Inferior parietal cortex (tissue), 1 donor: ENCODE data around the gene FUT8.

Experiments
- DNase-seq: peaks from one replicate; pipeline ENCODE4 v3.0.0-alpha.2; 2016; ENCODE audit errors: extremely low spot score

The FUT8 gene

GRCh38 chr14:65412032-65412846 is at the start of gene FUT8:
Gene FUT8, plus strand, starts transcription at chr14:65412730. Its CDS starts 148,834 bp downstream, at chr14:65561564.
- DNase-seq: peak; percentile 90

- DNase-seq: no peak
These were observed 45.5 kb upstream of the FUT8 start for GRCh38 chr14:65366802-65367565.

GRCh38 chr14:65369560-65369959 is 43.0 kb upstream of the FUT8 start:
- DNase-seq: no peak

- no peak for DNase-seq
These were observed 41.7 kb upstream of the FUT8 start for GRCh38 chr14:65370801-65371248.

GRCh38 chr14:65371784-65372183 is 40.7 kb upstream of the FUT8 start:
- no peak for DNase-seq

- no peak for DNase-seq
These were observed 39.4 kb upstream of the FUT8 start for GRCh38 chr14:65373016-65373670.

- peak; percentile 55 for DNase-seq
These were observed 38.9 kb upstream of the FUT8 start for GRCh38 chr14:65373671-65374039.

- DNase-seq: no peak
These were observed 35.0 kb upstream of the FUT8 start for GRCh38 chr14:65377576-65377975.

- peak; percentile 44 for DNase-seq
These were observed 29.9 kb upstream of the FUT8 start for GRCh38 chr14:65382586-65382985.

- no peak for DNase-seq
These were observed 25.4 kb upstream of the FUT8 start for GRCh38 chr14:65387171-65387570.

- no peak for DNase-seq
These were observed 24.9 kb upstream of the FUT8 start for GRCh38 chr14:65387628-65388027.

- DNase-seq: no peak
These were observed 20.2 kb upstream of the FUT8 start for GRCh38 chr14:65392296-65392695.

- DNase-seq: no peak
These were observed 16.2 kb upstream of the FUT8 start for GRCh38 chr14:65396082-65396910.

- no peak for DNase-seq
These were observed 9.3 kb upstream of the FUT8 start for GRCh38 chr14:65403231-65403630.

GRCh38 chr14:65408113-65408512 is 4.4 kb upstream of the FUT8 start:
- DNase-seq: no peak

GRCh38 chr14:65410640-65411039 is 1.9 kb upstream of the FUT8 start:
- DNase-seq: no peak

GRCh38 chr14:65411656-65412031 is 886 bp upstream of the FUT8 start:
- peak; percentile 95 for DNase-seq

- peak; percentile 41 for DNase-seq
These were observed 567 bp downstream of the FUT8 start for GRCh38 chr14:65412856-65413738.

GRCh38 chr14:65413739-65414045 is 1.2 kb downstream of the FUT8 start:
- DNase-seq: peak; percentile 34

GRCh38 chr14:65414961-65415589 is 2.5 kb downstream of the FUT8 start:
- peak; percentile 70 for DNase-seq
